Pancreas (tissue), 10 donors: ENCODE measurements around the gene SIL1. TPM values are rescaled to one million over a fixed set of nuclear protein-coding genes. Genes with fewer than 3 reads are reported as not detected.
A peak's percentile ranks its signal among the peaks of the same experiment; 100 is the strongest.

Source experiments
- ATAC-seq, 4 donors: fragments of 200-7000 bp; cut with Tn5 transposase; one replicate each; pipeline versions ENCODE4 v1.8.0 to v1.9.1; 2020; ENCODE audit warnings: mild to moderate bottlenecking in 4 of 4, moderate library complexity in 4 of 4
- DNase-seq, 6 donors: peaks; one replicate each; pipeline ENCODE4 v3.0.0-alpha.2; 2020
- FAIRE-seq: peaks from 2 replicates; lab custom pipeline; 2012; peaks lifted over from hg19 to GRCh38; lab: Jason Lieb, UNC
- H3K27ac ChIP-seq, 4 donors: fragments of 200-600 bp; sonication (generic); 1 replicate in 3 of 4; 2 replicates in 1 of 4; pipeline versions ENCODE4 v1.5.0 to v1.8.0; 2020
- H3K27me3 ChIP-seq, 4 donors: fragments of 200-600 bp; one replicate each; pipeline ENCODE4 v1.8.0; 2021
- H3K36me3 ChIP-seq, 3 donors: fragments of 200-600 bp; sonication (generic) in 1 of 3; one replicate each; pipeline versions ENCODE4 v1.5.0 to v1.8.0; 2020 to 2021
- H3K4me1 ChIP-seq, 3 donors: fragments of 200-600 bp; one replicate each; pipeline ENCODE4 v1.8.0; 2021
- H3K4me3 ChIP-seq, 4 donors: fragments of 200-600 bp; sonication (generic) in 2 of 4; one replicate each; pipeline versions ENCODE4 v1.5.0 to v1.8.0; 2020 to 2021
- H3K9me3 ChIP-seq, 4 donors: fragments of 200-600 bp; one replicate each; pipeline ENCODE4 v1.8.0; 2021
- CTCF ChIP-seq, 4 donors: fragments of 200-600 bp; sonication (generic) in 3 of 4; IDR thresholded peaks; one replicate each; pipeline versions ENCODE4 v1.5.0 to v1.8.0; 2021; ENCODE audit warnings: antibody characterized with exemption in 4 of 4
- WGBS, 2 donors: extraction: QIAGEN DNeasy Blood & Tissue Kit; methylation state at CpG; one replicate each; pipeline ENCODE4 v1.1.7; 2013; 5-methylcytosine and 5-hydroxymethylcytosine counted together
- intact Hi-C, 3 donors: fragments of 100-400 bp; cut with DNase I; formaldehyde crosslinking; loops; one replicate each; pipeline versions ENCODE4 v1.11.1 to v1.14.2; 2022
- polyA plus RNA-seq, 2 donors: library from polyadenylated mRNA; stranded (reverse); fragments of 200-250 nt; gene quantifications; one replicate each; pipeline ENCODE4 v1.2.3, GENCODE V29; 2013
- total RNA-seq, 6 donors: library from RNA; stranded (reverse); fragmentation: NEBNext Ultra II Directional in 4 of 6; extraction: Animal tissue kit (Norgen Biotek cat#: 25700) in 4 of 6; gene quantifications; one replicate each; pipeline versions ENCODE4 v1.2.1 to v1.2.4, GENCODE V29; 2021 to 2023
- donor health status: healthy with polysubstance abuse.
- donor health status: DM: no; HTN: no; CAD: no; lungs with moderate emphysema.
- donor health status: DM: no; HTN: no; CAD: no.
- donor health status: control.
- donor health status: control.
- donor health status: Bipolar disorder and iron deficiency.
- donor health status: DM: yes; HTN: yes; CAD: no.
- donor health status: DM: no; HTN: no; CAD: no.
- donor health status: DM: no; HTN: no; CAD: no.
- donor health status: DM: yes; HTN: yes; CAD: no.

SIL1 gene
- total and polyA plus RNA-seq, 8 donors: 38.6 to 119 (median 55.0) TPM

DNA sequence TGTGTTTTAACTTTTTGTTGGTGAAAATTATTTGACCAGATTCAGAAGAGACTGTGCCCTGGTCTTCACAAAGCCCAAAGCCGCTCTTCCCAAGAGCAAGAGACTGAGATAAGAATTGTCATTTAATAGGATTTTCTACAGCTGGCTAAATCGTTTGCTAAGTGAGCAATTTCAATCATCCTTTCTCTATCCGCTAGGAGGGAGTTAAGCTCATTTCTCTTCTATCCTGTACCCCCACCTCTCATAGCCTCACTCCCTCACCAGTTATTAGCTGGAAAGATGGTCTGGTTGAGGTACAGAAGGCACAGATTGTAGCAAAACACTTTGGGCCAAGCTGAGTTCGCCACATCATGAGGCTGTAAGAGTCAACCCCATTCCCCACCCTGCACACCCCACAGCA, 43.0 kb upstream of the SIL1 start:
- ATAC-seq (no peak), FAIRE-seq (no peak), DNase-seq (no peak)
- Histone ChIP-seq H3K27ac (no peak overlapping the region), H3K27me3 (no peaks in the 10 kb centered on the region), H3K4me1 (no peaks in the 10 kb centered on the region), H3K4me3 (no peak overlapping the region), H3K36me3 (no peaks in the 10 kb centered on the region), H3K9me3 (no peaks in the 10 kb centered on the region)
- 76 to 80% methylated on average over 4 of the region's 4 CpGs for WGBS, 2 donors
- no peak for TF ChIP-seq CTCF (IDR thresholded peaks at IDR 0.05)
- intact Hi-C loops: no loop called here

DNA sequence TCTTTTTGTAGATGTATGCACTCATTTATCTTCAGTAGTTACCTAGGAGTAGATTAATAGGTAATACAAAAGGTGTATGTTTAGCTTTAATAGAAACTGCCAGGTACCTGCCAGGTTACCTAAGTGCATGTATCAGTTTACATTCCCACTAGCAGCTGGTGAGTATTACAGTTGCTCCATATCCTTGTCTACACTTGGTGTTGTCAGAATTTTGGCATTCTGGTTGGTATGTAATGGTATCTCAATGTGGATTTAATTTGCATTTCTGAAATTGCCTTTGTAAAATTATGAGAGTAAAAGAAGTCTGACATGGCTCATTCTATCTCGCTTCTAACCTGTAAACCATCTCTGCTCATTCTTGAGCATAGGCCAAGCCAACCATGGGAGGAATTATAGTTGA, 38.3 kb upstream of the SIL1 start:
- ATAC-seq (no peak), DNase-seq (no peak), FAIRE-seq (no peak)
- H3K9me3 ChIP-seq: no peaks in the 10 kb centered on the region
- no peaks in the 10 kb centered on the region for H3K27me3 ChIP-seq
- TF ChIP-seq CTCF (IDR thresholded peaks at IDR 0.05): no peak
- intact Hi-C loops: no loop called here
- H3K36me3 ChIP-seq: no peaks in the 10 kb centered on the region
- H3K4me1 ChIP-seq: no peaks in the 10 kb centered on the region
- WGBS, 2 donors: 95 to 100% methylated on average over 1 of the region's 1 CpG
- H3K27ac ChIP-seq: no peak overlapping the region
- H3K4me3 ChIP-seq: no peak overlapping the region

- DNase-seq: no peak
- peak in 1 of 4 donors; percentile 38 for ATAC-seq
- FAIRE-seq: no peak
- intact Hi-C loops: no loop called here
- H3K27me3 ChIP-seq: no peaks in the 10 kb centered on the region
- no peaks in the 10 kb centered on the region for H3K36me3 ChIP-seq
- H3K4me1 ChIP-seq: no peaks in the 10 kb centered on the region
- WGBS, 2 donors: 63 to 73% methylated on average over 4 to 6 of the region's 6 CpGs
- H3K27ac ChIP-seq: no peak overlapping the region
- H3K4me3 ChIP-seq: no peak overlapping the region
- no peak for TF ChIP-seq CTCF (IDR thresholded peaks at IDR 0.05)
- H3K9me3 ChIP-seq: no peaks in the 10 kb centered on the region
Observed at GRCh38 chr5:139232147-139232724, 34.1 kb upstream of the SIL1 start.

DNA sequence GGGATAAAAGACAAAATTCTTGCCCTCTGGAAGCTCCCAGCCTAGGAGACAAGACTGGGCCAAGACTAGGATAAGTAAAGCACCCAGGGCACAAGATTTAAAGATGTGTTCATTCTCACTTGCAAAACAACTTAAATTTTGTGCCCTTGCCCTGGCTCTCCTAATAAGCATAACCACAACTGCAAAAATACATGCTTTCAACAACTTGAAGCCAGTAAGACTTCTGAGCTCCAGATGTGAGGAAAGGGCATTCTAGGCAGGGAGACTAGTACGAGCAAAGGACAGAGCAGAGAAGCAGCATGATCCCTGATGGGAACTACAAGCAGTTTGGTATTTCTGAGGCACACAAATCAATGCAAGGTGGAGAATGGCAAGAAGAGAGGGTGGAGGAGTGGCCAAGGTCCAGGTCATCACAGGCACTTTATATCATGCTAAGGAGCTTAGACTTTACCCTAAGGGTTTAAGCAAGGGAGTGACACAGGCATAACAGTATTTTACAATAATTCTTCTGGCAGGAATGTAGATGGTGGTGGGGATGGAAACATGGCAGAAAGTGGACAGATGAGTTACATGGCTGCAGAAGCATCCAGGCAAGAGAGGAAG, 30.1 kb upstream of the SIL1 start:
- Histone ChIP-seq H3K4me3 (no peak overlapping the region), H3K27me3 (no peaks in the 10 kb centered on the region), H3K4me1 (no peaks in the 10 kb centered on the region), H3K9me3 (no peaks in the 10 kb centered on the region), H3K36me3 (no peaks in the 10 kb centered on the region), H3K27ac (no peak overlapping the region)
- no peak for DNase-seq
- ATAC-seq: no peak
- no peak for FAIRE-seq
- intact Hi-C loops: no loop called here
- WGBS, 2 donors: 96 to 100% methylated on average over 1 of the region's 1 CpG
- TF ChIP-seq CTCF (IDR thresholded peaks at IDR 0.05): no peak

DNA sequence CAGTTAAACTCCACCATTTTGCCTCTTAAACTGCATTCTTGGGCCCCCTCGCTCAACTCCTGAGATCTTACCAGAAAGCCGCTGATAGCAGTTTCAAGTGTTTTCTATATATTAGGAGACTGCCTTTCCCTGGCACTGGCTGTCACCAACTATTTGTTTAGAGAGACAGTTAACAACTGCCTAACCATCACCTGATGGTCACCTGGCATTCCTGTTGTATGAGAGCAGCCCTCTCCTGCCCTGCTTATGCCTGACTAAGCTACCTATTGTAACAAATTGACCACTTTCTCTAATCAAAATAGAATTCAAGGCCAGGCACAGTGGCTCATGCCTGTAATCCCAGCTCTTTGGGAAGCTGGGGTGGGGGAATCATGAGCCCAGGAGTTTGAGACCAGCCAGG, 28.0 kb upstream of the SIL1 start:
- H3K36me3 ChIP-seq: no peaks in the 10 kb centered on the region
- no peak for FAIRE-seq
- ATAC-seq: peak in 1 of 4 donors; percentile 37
- H3K27me3 ChIP-seq: no peaks in the 10 kb centered on the region
- H3K9me3 ChIP-seq: no peaks in the 10 kb centered on the region
- intact Hi-C loops: no loop called here
- H3K4me3 ChIP-seq: no peak overlapping the region
- no peak overlapping the region for H3K27ac ChIP-seq
- WGBS, 2 donors: 95 to 100% methylated on average over 2 of the region's 2 CpGs
- DNase-seq: no peak
- no peaks in the 10 kb centered on the region for H3K4me1 ChIP-seq
- TF ChIP-seq CTCF (IDR thresholded peaks at IDR 0.05): no peak
